HG03045 (cell line): ENCODE measurements around the gene AJM1.
A peak's percentile ranks its signal among the peaks of the same experiment; 100 is the strongest.
"Not testable (repeated sequence)": the region's sequence is repeated elsewhere in the genome, so short reads cannot be mapped to it uniquely, and the experiment has no call there.

Experiments used
- ATAC-seq: cut with Tn5 transposase; IDR thresholded peaks from one replicate; pipeline ENCODE4 v1.9.1; 2021; ENCODE audit warnings: mild to moderate bottlenecking, moderate library complexity; ENCODE audit not compliant: unreplicated experiment

The AJM1 gene

DNA sequence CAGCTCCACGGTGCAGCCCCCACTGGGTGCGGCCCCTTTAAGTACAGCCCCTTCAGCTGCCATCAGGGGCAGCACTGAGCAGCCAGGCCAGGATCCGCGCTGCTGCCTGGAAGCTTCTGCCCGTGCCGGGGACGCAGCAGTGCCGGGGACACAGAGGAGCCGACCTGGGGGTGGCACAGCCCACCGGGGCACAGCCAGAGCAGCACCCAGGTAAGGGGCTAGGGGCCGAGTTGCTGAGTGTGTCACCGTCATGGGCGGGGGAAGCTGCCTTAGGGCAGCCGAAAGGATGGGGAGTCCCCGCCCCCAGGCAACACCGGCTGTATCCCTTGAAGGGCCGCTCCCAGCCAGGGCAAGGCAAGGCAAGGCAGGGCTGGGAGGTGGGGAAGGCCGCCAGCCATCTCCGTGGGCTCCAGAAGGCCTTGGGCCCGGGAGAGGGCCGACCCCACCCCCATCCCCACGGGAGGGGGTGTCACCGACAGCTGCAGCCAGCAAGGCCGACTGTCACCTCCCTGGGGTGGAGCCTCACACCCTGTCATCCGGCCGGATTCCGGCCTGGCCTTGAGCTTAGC, at the start of gene AJM1:
AJM1 (plus strand) TSS at position 99 of the 569 bp plus-strand sequence. CDS start 1,937 bp downstream, outside the sequence.
- peak; percentile 61 for ATAC-seq

GRCh38 chr9:136793086-136793946, 49.0 kb upstream of the AJM1 start:
- ATAC-seq = no peak

- no peak for ATAC-seq
Observed at GRCh38 chr9:136794281-136794999, 47.8 kb upstream of the AJM1 start.

DNA sequence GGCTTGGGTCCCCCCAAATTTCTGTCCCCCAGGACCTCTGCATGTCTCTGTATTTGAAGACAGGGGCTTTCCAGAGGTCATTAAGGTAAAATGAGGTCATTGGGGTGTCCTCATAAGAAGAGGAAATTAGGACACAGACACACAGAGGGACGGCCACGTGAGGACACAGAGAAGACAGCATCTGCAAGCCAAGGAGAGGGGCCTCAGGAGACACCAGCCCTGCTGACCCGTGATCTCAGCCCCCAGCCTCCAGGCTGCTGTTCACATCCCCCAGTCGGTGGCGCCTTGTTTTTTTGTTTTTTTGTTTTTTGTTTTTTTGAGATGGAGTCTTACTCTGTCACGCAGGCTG, 47.3 kb upstream of the AJM1 start:
- no peak for ATAC-seq

GRCh38 chr9:136796238-136796774, 46.0 kb upstream of the AJM1 start, which contains the start of gene CCDC183:
Gene CCDC183 (plus strand): TSS chr9:136796338. CDS start chr9:136796398, 60 bp downstream.
- no peak for ATAC-seq

- not testable (repeated sequence) for ATAC-seq
Observed at GRCh38 chr9:136796775-136797347, 45.4 kb upstream of the AJM1 start.

- no peak for ATAC-seq
Observed at GRCh38 chr9:136798708-136799078, 43.6 kb upstream of the AJM1 start.

- no peak for ATAC-seq
Observed at GRCh38 chr9:136799079-136799853, 43.0 kb upstream of the AJM1 start.

DNA sequence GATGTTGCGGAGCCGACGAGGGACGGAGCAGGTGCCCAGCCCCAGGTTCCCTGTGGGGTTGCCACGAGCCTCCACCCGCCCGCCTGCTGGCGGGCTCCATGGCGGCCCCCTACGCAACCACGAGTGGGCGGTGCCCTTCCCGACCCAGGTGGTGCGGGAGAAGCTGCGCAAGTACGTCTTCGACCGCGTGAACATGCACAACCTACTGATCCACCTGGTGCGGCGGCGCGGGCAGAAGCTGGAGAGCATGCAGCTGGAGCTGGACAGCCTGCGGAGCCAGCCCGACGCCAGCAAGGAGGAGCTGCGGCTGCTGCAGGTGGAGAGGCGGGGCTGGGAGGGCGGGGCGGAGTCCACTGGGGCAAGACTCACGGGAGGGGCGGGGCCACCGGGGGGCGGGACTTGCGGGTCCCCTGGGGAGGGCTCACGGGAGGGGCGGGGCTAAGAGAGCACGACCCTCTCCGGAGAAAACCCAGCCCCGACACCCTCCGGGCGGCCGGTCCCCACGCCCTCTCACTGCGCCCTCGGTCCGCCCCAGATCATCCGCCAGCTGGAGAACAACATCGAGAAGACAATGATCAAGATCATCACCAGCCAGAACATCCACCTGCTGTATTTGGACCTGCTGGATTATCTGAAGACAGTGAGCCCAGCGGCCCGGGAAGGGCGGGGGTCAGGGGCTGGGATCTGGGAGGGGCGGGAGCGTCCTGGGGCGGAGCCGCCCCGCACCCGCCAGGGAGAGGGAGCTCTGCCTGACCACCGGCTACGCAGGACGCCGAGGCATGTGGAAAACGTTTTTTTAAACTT, 42.2 kb upstream of the AJM1 start:
- no peak for ATAC-seq

DNA sequence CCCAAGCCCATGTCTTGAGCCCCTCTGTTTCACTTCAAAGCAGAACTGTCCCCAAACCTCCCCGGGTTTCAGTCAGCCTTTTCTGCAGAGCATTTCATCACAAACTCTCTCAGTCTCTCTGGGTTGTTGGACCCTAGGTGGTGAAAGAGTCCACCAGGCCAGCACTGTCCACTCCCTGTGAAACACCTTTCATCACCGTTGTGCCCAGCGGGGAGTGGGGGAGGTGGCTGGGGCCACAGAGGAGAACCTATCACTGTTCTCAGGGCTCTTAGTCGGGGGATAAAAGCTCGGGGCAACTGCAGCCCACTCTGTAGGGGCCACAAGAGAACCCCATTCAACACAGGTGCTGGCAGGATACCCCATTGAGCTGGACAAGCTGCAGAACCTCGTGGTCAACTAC, 40.0 kb upstream of the AJM1 start:
- no peak for ATAC-seq

DNA sequence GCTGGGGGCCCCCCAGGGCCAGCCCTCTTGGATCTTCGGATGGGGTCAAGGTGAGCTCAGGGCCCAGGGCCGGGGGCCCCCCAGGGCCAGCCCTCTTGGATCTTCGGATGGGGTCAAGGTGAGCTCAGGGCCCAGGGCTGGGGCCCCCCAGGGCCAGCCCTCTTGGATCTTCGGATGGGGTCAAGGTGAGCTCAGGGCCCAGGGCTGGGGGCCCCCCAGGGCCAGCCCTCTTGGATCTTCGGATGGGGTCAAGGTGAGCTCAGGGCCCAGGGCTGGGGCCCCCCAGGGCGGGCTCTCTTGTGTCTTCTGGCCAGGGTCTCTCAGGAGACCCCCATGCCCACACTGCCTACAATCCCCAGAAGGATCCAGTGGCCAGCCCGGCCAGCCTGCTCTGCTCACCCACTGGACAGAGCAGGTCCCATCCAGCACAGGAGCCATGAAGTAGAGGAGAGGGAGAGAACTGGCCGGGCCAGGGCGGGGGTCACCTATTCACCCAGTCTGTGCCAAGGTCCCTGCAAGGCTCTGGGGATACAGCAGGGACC, 39.2 kb upstream of the AJM1 start:
- ATAC-seq = not testable (repeated sequence)

- no peak for ATAC-seq
Observed at GRCh38 chr9:136803551-136804508, 38.4 kb upstream of the AJM1 start.

DNA sequence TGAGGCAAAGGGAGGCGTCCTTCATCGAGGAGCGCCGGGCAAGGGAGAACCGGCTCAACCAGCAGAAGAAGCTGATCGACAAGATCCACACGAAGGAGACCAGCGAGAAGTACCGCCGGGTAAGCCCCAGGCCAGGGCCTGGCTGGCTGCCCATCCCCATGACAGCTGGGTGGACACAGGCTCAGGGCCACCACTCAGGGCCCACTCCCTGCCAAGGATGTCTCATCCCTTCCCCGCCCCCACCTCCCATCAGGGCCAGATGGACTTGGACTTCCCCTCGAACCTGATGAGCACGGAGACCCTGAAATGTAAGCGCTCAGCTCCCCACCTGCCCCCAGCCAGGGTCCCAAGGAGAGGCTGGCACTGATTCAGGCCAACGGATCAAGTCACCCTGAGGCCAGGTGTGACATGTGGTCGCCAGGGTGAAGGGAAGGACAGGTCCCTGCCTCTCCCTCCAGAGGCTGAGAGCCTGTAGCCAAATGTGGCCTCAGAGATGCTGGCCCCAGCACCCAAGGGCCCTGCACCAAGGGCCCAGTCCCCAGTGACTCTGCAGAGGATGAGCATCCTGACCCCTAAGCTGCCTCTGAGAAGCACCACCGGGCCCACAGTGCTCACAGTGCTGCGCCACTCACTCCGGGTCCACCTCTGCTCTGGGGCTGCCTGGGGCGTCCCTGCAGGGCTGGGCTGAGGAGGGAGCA, 37.6 kb upstream of the AJM1 start:
- no peak for ATAC-seq

- ATAC-seq = no peak
Observed at GRCh38 chr9:136805207-136805740, 37.0 kb upstream of the AJM1 start.

DNA sequence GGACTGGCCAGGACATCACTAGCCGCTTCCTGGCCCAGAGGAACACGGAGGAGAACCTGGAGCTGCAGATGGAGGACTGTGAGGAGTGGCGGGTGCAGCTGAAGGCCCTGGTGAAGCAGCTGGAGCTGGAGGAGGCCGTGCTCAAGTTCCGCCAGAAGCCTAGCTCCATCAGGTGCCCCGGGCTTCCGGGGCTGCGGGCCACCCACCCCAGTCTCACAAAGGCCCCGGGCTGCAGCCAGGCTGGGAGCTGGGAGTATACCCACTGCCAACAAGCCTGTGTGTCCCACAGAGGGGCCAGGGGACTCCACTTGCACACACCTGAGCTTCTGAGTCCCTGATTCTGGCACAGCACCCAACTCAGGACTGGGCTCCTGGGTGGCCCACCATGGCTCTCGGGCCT, 36.2 kb upstream of the AJM1 start:
- ATAC-seq = no peak

DNA sequence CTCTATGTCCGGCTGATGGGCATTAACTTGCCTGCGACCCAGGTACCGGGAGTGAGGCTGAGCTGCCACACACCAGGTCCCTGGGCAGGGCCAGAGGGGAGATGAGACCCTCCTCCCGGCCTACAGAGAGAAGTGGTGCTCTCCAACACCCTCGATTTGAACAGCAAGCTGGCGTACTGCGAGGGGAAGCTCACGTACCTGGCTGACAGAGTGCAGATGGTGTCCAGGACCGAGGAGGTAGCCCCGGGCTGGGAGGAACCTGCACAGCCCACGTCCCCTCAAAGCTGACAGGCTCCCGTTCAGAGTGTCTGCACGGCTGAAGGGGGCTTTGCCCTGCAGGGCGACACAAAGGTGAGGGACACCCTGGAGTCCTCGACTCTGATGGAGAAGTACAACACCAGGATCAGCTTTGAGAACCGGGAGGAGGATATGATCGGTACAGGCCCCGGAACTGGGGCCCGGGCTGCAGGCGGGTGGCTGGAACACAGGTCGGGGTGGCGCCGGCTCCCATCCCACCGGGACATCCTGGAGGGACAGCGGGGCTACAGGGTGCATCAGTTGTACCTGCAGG, 35.6 kb upstream of the AJM1 start:
- no peak for ATAC-seq
